SU-DHL-6 (cell line): Measurements from ENCODE around the gene EVI5.

ENCODE experiments used
- H2AFZ ChIP-seq: fragments of 200-600 bp; sonication (generic); 2 replicates; pipeline ENCODE4 v1.6.1; 2014; ENCODE audit warnings: low read depth, mild to moderate bottlenecking, moderate library complexity, mixed read lengths, antibody characterized with exemption, low read length; ENCODE audit not compliant: severe bottlenecking
- H3F3A ChIP-seq: fragments of 200-600 bp; shearing (Covaris generic); 2 replicates; pipeline ENCODE4 v1.6.0; 2016; ENCODE audit warnings: antibody characterized with exemption, mild to moderate bottlenecking; ENCODE audit not compliant: insufficient read depth
- H3K27ac ChIP-seq: fragments of 200-600 bp; sonication (generic); 2 replicates; pipeline ENCODE4 v1.5.1; 2016; ENCODE audit warnings: low read depth, mild to moderate bottlenecking, low read length, moderate library complexity, mixed read lengths
- H3K27me3 ChIP-seq: fragments of 200-600 bp; sonication (generic), shearing (Covaris generic); 2 replicates; pipeline ENCODE4 v1.6.0; 2014; ENCODE audit warnings: mild to moderate bottlenecking, low read length
- H3K36me3 ChIP-seq: fragments of 200-600 bp; sonication (generic); 2 replicates; pipeline ENCODE4 v1.6.1; 2014; ENCODE audit warnings: mild to moderate bottlenecking, low read length, mixed read lengths
- H3K4me2 ChIP-seq: fragments of 300-600, 200-600 bp; shearing (Covaris generic), sonication (generic); 2 replicates; pipeline ENCODE4 v1.6.0; 2014; ENCODE audit warnings: low read length, low read depth, mild to moderate bottlenecking; ENCODE audit not compliant: poor library complexity, severe bottlenecking
- H3K4me3 ChIP-seq: fragments of 200-600 bp; sonication (generic); 2 replicates; pipeline ENCODE4 v1.5.1; 2014; ENCODE audit warnings: antibody characterized with exemption, low read length, mild to moderate bottlenecking, mixed read lengths; ENCODE audit not compliant: insufficient read depth, poor library complexity, severe bottlenecking
- H3K79me2 ChIP-seq: fragments of 200-600 bp; sonication (generic); 2 replicates; pipeline ENCODE4 v1.6.1; 2014; ENCODE audit warnings: mild to moderate bottlenecking, low read length, moderate library complexity; ENCODE audit not compliant: insufficient read depth
- H3K9ac ChIP-seq: fragments of 200-600 bp; sonication (generic); 2 replicates; pipeline ENCODE4 v1.7.0; 2014; ENCODE audit warnings: mild to moderate bottlenecking, low read length
- H3K9me2 ChIP-seq: fragments of 200-600 bp; sonication (generic); replicated peaks from 2 replicates; pipeline ENCODE4 v1.6.1; 2014; ENCODE audit warnings: low read length; ENCODE audit not compliant: insufficient read depth
- H3K9me3 ChIP-seq: fragments of 200-600 bp; sonication (generic); 2 replicates; pipeline ENCODE4 v1.6.1; 2014; ENCODE audit warnings: low read length, mixed read lengths; ENCODE audit not compliant: insufficient read depth
- H4K20me1 ChIP-seq: fragments of 200-600 bp; sonication (generic); 2 replicates; pipeline ENCODE4 v1.6.1; 2014; ENCODE audit warnings: low read depth, mild to moderate bottlenecking, antibody characterized with exemption, low read length, moderate library complexity, mixed read lengths
- EZH2phosphoT487 ChIP-seq: fragments of 200-600 bp; sonication (generic), shearing (Covaris generic); conservative IDR thresholded peaks from 2 replicates; pipeline ENCODE4 v1.6.1; 2018; ENCODE audit warnings: mild to moderate bottlenecking, antibody characterized with exemption, low read length, moderate library complexity, mixed read lengths
- TF ChIP-seq, protein P1 (sequence below): fragments of 200-600 bp; sonication (generic); IDR thresholded peaks from one replicate; pipeline ENCODE4 v1.5.1; 2017; ENCODE audit warnings: antibody characterized with exemption, mild to moderate bottlenecking, low read length, moderate library complexity; ENCODE audit not compliant: insufficient read depth, poor library complexity, severe bottlenecking

Gene EVI5

DNA sequence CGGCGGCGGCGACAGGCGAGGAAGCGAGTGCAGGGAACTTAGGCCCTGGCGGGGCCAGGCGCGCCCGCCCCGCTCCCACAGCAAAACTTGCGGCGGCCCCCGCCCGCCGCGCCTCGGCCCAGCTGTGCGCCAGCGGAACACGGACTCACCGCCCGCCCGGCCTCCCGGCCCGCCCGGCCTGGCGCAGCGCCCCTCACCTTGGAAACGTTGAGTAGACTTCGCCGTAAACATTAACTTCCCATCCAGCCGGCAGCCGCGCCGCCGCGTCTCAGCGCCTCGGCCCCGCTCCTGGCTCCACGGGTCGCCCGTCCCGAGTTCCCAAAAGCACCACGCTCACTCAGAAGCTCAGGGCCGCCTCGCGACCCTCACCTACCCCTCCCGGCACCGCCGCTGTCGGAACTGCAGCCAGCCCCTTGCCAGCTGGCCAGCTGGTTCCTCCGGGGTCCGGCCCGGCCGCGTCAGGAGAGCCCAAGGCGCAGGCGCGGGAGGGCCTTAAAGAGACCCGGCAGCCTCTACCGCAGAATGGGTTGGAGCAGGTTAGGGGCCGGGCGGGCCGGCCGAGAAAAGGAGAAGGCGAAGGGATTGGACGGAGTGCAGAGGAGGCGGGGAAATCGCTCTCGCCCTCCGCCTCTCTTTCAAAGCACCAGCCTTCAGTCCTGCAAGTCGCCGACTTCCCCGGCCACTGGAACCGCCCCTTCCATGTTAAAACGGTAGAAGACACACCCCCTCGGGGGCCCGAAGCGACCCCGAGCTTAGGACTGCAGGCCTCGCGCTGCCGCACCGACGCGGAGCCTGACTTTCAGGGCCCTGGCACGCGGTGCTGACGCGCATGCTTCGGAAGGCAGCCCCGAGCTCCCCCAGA is at the start of gene EVI5:
EVI5 (minus strand) TSS at position 470 of the 862 bp plus-strand sequence. CDS start 48,562 bp downstream, outside the sequence.
- no peak for TF ChIP-seq EZH2phosphoT487
- TF ChIP-seq, protein P1, sequence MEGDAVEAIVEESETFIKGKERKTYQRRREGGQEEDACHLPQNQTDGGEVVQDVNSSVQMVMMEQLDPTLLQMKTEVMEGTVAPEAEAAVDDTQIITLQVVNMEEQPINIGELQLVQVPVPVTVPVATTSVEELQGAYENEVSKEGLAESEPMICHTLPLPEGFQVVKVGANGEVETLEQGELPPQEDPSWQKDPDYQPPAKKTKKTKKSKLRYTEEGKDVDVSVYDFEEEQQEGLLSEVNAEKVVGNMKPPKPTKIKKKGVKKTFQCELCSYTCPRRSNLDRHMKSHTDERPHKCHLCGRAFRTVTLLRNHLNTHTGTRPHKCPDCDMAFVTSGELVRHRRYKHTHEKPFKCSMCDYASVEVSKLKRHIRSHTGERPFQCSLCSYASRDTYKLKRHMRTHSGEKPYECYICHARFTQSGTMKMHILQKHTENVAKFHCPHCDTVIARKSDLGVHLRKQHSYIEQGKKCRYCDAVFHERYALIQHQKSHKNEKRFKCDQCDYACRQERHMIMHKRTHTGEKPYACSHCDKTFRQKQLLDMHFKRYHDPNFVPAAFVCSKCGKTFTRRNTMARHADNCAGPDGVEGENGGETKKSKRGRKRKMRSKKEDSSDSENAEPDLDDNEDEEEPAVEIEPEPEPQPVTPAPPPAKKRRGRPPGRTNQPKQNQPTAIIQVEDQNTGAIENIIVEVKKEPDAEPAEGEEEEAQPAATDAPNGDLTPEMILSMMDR, result no peak
- H2AFZ ChIP-seq, result peak within 1 kb of the TSS; percentile 95

DNA sequence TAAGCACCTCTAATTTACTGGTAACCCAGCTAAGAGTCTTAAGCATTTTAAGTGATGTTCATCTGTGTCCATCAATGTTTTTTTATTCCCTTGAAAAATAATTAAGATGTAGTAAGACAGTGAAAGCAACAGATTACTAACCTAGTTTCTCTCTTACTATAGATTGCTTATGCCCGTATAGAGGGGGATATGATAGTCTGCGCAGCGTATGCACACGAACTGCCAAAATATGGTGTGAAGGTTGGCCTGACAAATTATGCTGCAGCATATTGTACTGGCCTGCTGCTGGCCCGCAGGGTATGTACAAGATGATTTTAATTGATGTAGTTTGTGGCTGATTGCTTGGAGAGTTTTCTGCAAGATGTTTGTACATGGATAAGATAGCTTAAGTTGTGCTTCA is 49.7 kb upstream of the EVI5 start:
- H3K4me3 ChIP-seq, result no peak overlapping the region
- peak overlapping the region; percentile 84 for H3K4me2 ChIP-seq
- H3K79me2 ChIP-seq, result peaks cover 78% of the 10 kb centered on the region
- H3K27me3 ChIP-seq, result no peaks in the 10 kb centered on the region
- H3K27ac ChIP-seq, result no peak overlapping the region
- TF ChIP-seq, protein P1, result no peak
- TF ChIP-seq EZH2phosphoT487, result no peak
- peak overlapping the region; percentile 91; the same call in 1 of the 2 replicates for H3K9ac ChIP-seq
- peaks cover 58% of the 10 kb centered on the region for H3K36me3 ChIP-seq
- peaks cover 50% of the 10 kb centered on the region for H3F3A ChIP-seq
- H4K20me1 ChIP-seq, result peaks cover 60% of the 10 kb centered on the region
- no peaks in the 10 kb centered on the region for H3K9me2 ChIP-seq
- no peaks in the 10 kb centered on the region for H3K9me3 ChIP-seq
- no peak overlapping the region for H2AFZ ChIP-seq

More for the DNA sequence above, at the start of gene EVI5:
- peak within 1 kb of the TSS; percentile 85 for H3K4me2 ChIP-seq
- H3K36me3 ChIP-seq, result no peaks in the 10 kb centered on the region
- no peaks in the 10 kb centered on the region for H3K9me2 ChIP-seq
- no peaks in the 10 kb centered on the region for H3K27me3 ChIP-seq
- no peaks in the 10 kb centered on the region for H3F3A ChIP-seq
- H3K4me3 ChIP-seq, result peak within 1 kb of the TSS; percentile 96
- peak within 1 kb of the TSS; percentile 73 for H3K9ac ChIP-seq
- peak within 1 kb of the TSS; percentile 41 for H3K27ac ChIP-seq
- no peaks in the 10 kb centered on the region for H4K20me1 ChIP-seq
- H3K9me3 ChIP-seq, result no peaks in the 10 kb centered on the region
- H3K79me2 ChIP-seq, result peaks cover 4% of the 10 kb centered on the region; the same call in 1 of the 2 replicates

DNA sequence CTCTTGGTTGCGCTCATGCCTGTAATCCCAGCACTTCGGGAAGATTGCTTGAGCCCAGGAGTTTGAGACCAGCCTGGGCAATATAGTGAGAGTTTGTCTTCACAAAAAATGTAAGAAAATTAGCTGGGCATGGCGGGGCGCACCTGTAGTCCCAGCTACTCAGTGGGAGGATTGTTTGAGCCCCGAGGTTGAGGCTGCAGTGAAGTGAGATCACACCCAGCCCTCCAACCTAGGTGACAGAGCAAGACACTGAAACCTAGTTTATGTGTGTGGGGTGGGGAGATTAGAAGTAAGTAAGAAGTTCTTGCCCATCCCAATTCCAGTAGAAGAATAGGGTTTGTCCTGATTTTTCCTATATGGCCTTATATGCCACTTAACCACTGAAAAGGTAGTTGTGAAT is 48.9 kb upstream of the EVI5 start:
- Histone ChIP-seq H3K79me2 (peaks cover 70% of the 10 kb centered on the region), H3K27ac (peak overlapping the region; percentile 74; the same call in 1 of the 2 replicates), H3K4me3 (peak overlapping the region; percentile 79), H2AFZ (no peak overlapping the region), H3K9ac (peak overlapping the region; percentile 91), H3K4me2 (peak overlapping the region; percentile 84), H3K27me3 (no peaks in the 10 kb centered on the region), H3K36me3 (peaks cover 53% of the 10 kb centered on the region), H4K20me1 (peaks cover 55% of the 10 kb centered on the region), H3F3A (peaks cover 45% of the 10 kb centered on the region), H3K9me2 (no peaks in the 10 kb centered on the region), H3K9me3 (no peaks in the 10 kb centered on the region)
- TF ChIP-seq EZH2phosphoT487, result no peak
- TF ChIP-seq, protein P1, result no peak
